ENCODE data around the gene PANX1.

The PANX1 gene

GRCh38 chr11:94132823-94133408, 4.3 kb downstream of the PANX1 start:
- Histone ChIP-seq H3K4me3 (ENCODE audit: low read length, poor library complexity, severe bottlenecking) (peak overlapping the region; percentile 92), H3K4me1 (ENCODE audit: insufficient read depth, low read length, poor library complexity, severe bottlenecking) (peaks cover 74% of the 10 kb centered on the region), H3K4me2 (ENCODE audit: low read depth, low read length, poor library complexity, severe bottlenecking) (peak overlapping the region; percentile 92), H3K9me2 (replicated peaks; ENCODE audit: low read depth, low read length) (no peaks in the 10 kb centered on the region), H3K79me2 (ENCODE audit: insufficient read depth, low read length) (peaks cover 92% of the 10 kb centered on the region), H3K27me3 (ENCODE audit: insufficient read depth, low read length, poor library complexity, severe bottlenecking) (no peaks in the 10 kb centered on the region), H3F3A (ENCODE audit: low read depth) (no peaks in the 10 kb centered on the region), H3K9me3 (ENCODE audit: insufficient read depth, low read depth, low read length) (no peaks in the 10 kb centered on the region), H4K20me1 (ENCODE audit: insufficient read depth, low read length, poor library complexity, severe bottlenecking) (peaks cover 61% of the 10 kb centered on the region), H3K9ac (ENCODE audit: low read depth, low read length, poor library complexity, severe bottlenecking) (peak overlapping the region; percentile 23), H3K36me3 (ENCODE audit: insufficient read depth, low read length) (no peaks in the 10 kb centered on the region), H2AFZ (ENCODE audit: low read length) (no peak overlapping the region)
- no peak for TF ChIP-seq EZH2phosphoT487 (IDR thresholded peaks at IDR 0.05; ENCODE audit: borderline replicate concordance)
- no peak for TF ChIP-seq CTCF (conservative IDR thresholded peaks at IDR 0.05; ENCODE audit: low read length)

GRCh38 chr11:94133752-94134151, 5.1 kb downstream of the PANX1 start:
- H3K27me3 ChIP-seq (ENCODE audit: insufficient read depth, low read length, poor library complexity, severe bottlenecking), result no peaks in the 10 kb centered on the region
- H3K79me2 ChIP-seq (ENCODE audit: insufficient read depth, low read length), result peaks cover 95% of the 10 kb centered on the region
- H2AFZ ChIP-seq (ENCODE audit: low read length), result no peak overlapping the region
- peak overlapping the region; percentile 23 for H3K9ac ChIP-seq (ENCODE audit: low read depth, low read length, poor library complexity, severe bottlenecking)
- no peaks in the 10 kb centered on the region for H3K36me3 ChIP-seq (ENCODE audit: insufficient read depth, low read length)
- TF ChIP-seq EZH2phosphoT487 (IDR thresholded peaks at IDR 0.05; ENCODE audit: borderline replicate concordance), result no peak
- no peak for TF ChIP-seq CTCF (conservative IDR thresholded peaks at IDR 0.05; ENCODE audit: low read length)
- H3K9me3 ChIP-seq (ENCODE audit: insufficient read depth, low read depth, low read length), result no peaks in the 10 kb centered on the region
- H3K4me2 ChIP-seq (ENCODE audit: low read depth, low read length, poor library complexity, severe bottlenecking), result peak overlapping the region; percentile 92
- H3K4me1 ChIP-seq (ENCODE audit: insufficient read depth, low read length, poor library complexity, severe bottlenecking), result peaks cover 70% of the 10 kb centered on the region
- H3K9me2 ChIP-seq (replicated peaks; ENCODE audit: low read depth, low read length), result no peaks in the 10 kb centered on the region
- H4K20me1 ChIP-seq (ENCODE audit: insufficient read depth, low read length, poor library complexity, severe bottlenecking), result peaks cover 66% of the 10 kb centered on the region
- H3K4me3 ChIP-seq (ENCODE audit: low read length, poor library complexity, severe bottlenecking), result peak overlapping the region; percentile 92
- no peaks in the 10 kb centered on the region for H3F3A ChIP-seq (ENCODE audit: low read depth)

GRCh38 chr11:94134651-94135512, 6.2 kb downstream of the PANX1 start:
- no peak overlapping the region for H2AFZ ChIP-seq (ENCODE audit: low read length)
- H3K9me3 ChIP-seq (ENCODE audit: insufficient read depth, low read depth, low read length), result no peaks in the 10 kb centered on the region
- H3K36me3 ChIP-seq (ENCODE audit: insufficient read depth, low read length), result no peaks in the 10 kb centered on the region
- no peak overlapping the region for H3K9ac ChIP-seq (ENCODE audit: low read depth, low read length, poor library complexity, severe bottlenecking)
- H3K4me3 ChIP-seq (ENCODE audit: low read length, poor library complexity, severe bottlenecking), result peak overlapping the region; percentile 92
- H3K4me2 ChIP-seq (ENCODE audit: low read depth, low read length, poor library complexity, severe bottlenecking), result peak overlapping the region; percentile 92
- peaks cover 94% of the 10 kb centered on the region for H3K79me2 ChIP-seq (ENCODE audit: insufficient read depth, low read length)
- H4K20me1 ChIP-seq (ENCODE audit: insufficient read depth, low read length, poor library complexity, severe bottlenecking), result peaks cover 66% of the 10 kb centered on the region
- H3K9me2 ChIP-seq (replicated peaks; ENCODE audit: low read depth, low read length), result no peaks in the 10 kb centered on the region
- peaks cover 69% of the 10 kb centered on the region for H3K4me1 ChIP-seq (ENCODE audit: insufficient read depth, low read length, poor library complexity, severe bottlenecking)
- H3K27me3 ChIP-seq (ENCODE audit: insufficient read depth, low read length, poor library complexity, severe bottlenecking), result no peaks in the 10 kb centered on the region
- TF ChIP-seq EZH2phosphoT487 (IDR thresholded peaks at IDR 0.05; ENCODE audit: borderline replicate concordance), result no peak
- TF ChIP-seq CTCF (conservative IDR thresholded peaks at IDR 0.05; ENCODE audit: low read length), result no peak
- no peaks in the 10 kb centered on the region for H3F3A ChIP-seq (ENCODE audit: low read depth)
